ENCODE measurements around the gene SCGB3A2.

DNA sequence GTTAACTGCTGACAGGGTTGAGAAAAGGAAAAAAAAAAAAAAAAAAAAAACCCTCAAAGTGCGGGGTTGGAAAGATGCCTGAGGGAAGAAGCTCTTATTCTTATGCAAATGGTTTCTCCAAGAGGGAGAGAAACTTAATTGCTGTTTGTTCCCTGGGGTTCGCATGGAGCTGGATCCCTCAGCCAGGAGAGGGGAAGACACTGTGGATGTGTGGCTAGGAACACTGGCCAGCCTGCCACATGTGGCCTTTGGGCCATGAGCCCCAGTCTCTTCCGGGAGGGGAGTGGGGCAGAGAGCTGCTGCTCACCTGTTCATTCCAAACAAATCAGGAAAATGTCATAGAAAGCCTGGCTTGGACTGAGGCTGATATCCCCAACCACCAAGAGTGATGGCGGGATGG is 9.4 kb upstream of the SCGB3A2 start:
- TF ChIP-seq CTCF (IDR thresholded peaks at IDR 0.05; ENCODE audit: low read depth, low read length, poor library complexity, severe bottlenecking) (no peak), EZH2phosphoT487 (IDR thresholded peaks at IDR 0.05; ENCODE audit: borderline replicate concordance, low read length) (no peak)

Measured in DOHH2 (cell line).